K562 (cell line): ENCODE measurements around the gene ZNF358. TPM values are rescaled to one million over a fixed set of nuclear protein-coding genes. Genes with fewer than 3 reads are reported as not detected.

ENCODE experiments used
- ATAC-seq: fragments of 200-7000 bp; cut with Tn5 transposase; 3 replicates; pipeline ENCODE4 v1.9.1; 2020; ENCODE audit warnings: moderate library complexity
- BruUV-seq: library from RNA; stranded (reverse); fragments of 400-500 nt; replicated peaks from 2 replicates; lab custom pipeline; 2021; lab: Mats Ljungman, UMichigan
- CTCF ChIA-PET: fragments of 300-600 bp; formaldehyde crosslinking; extraction: SDS; loops from one replicate; lab custom pipeline; 2021; ENCODE audit warnings: low intra/inter-chr PET ratio; lab: Yijun Ruan, JAX
- POLR2A ChIA-PET: fragments of 300-600, 350-650 bp; sonication (Branson Sonifier 250); formaldehyde crosslinking; extraction: SDS; loops from one replicate; lab custom pipeline; 2021; ENCODE audit warnings: antibody characterized with exemption, inconsistent platforms; lab: Yijun Ruan, JAX
- DNase-seq, 4 experiments: peaks; one replicate each; pipeline versions ENCODE4 v3.0.0 to v3.0.0-alpha.2; 2011 to 2018; ENCODE audit warnings: low spot score in 3 of 4, mixed read lengths in 3 of 4; ENCODE audit errors: extremely low read depth in 1 of 4
- FAIRE-seq: peaks from 2 replicates; lab custom pipeline; 2011; peaks lifted over from hg19 to GRCh38; lab: Jason Lieb, UNC
- H2AFZ ChIP-seq: 2 replicates; pipeline ENCODE4 v1.6.0; 2011; ENCODE audit warnings: low read depth, low read length, control low read depth, inconsistent platforms
- H3K27ac ChIP-seq: fragments of 200-600 bp; 3 replicates; pipeline ENCODE4 v1.8.0; 2011; ENCODE audit warnings: low read depth, mild to moderate bottlenecking, control low read depth, inconsistent platforms, low read length, moderate library complexity, mixed read lengths; ENCODE audit errors: extremely low read depth
- H3K27me3 ChIP-seq, 2 experiments: fragments of 300-600 bp in 1 of 2; 2 replicates in 1 of 2; 3 replicates in 1 of 2; pipeline versions ENCODE4 v1.6.0 to v1.8.0; 2011; ENCODE audit warnings: inconsistent platforms in 2 of 2, low read length in 2 of 2, mild to moderate bottlenecking in 1 of 2, mixed read lengths in 1 of 2, moderate library complexity in 1 of 2; ENCODE audit not compliant: control insufficient read depth in 2 of 2, insufficient read depth in 2 of 2
- H3K36me3 ChIP-seq: fragments of 300-600 bp; 3 replicates; pipeline ENCODE4 v1.8.0; 2011; ENCODE audit warnings: mild to moderate bottlenecking, low read length, inconsistent platforms; ENCODE audit not compliant: control insufficient read depth, insufficient read depth
- H3K4me1 ChIP-seq, 2 experiments: fragments of 200-600 bp in 1 of 2; replicated peaks in 1 of 2; 2 replicates in 1 of 2; 3 replicates in 1 of 2; pipeline versions ENCODE4 v1.5.1 to v1.8.0; 2011; ENCODE audit warnings: inconsistent platforms in 2 of 2, low read length in 2 of 2, mild to moderate bottlenecking in 1 of 2, mixed read lengths in 1 of 2, moderate library complexity in 1 of 2; ENCODE audit not compliant: control insufficient read depth in 2 of 2, insufficient read depth in 2 of 2
- H3K4me2 ChIP-seq: 2 replicates; pipeline ENCODE4 v1.6.1; 2011; ENCODE audit warnings: low read length, control low read depth, inconsistent platforms, mixed read lengths; ENCODE audit not compliant: insufficient read depth
- H3K4me3 ChIP-seq: fragments of 200-600 bp; sonication (generic), shearing (Covaris generic); 2 replicates; pipeline ENCODE4 v1.5.1; 2016; ENCODE audit warnings: control low read depth, inconsistent platforms
- H3K79me2 ChIP-seq: fragments of 200-600 bp; 3 replicates; pipeline ENCODE4 v1.8.0; 2011; ENCODE audit warnings: low read length, inconsistent platforms; ENCODE audit not compliant: control insufficient read depth, insufficient read depth
- H3K9ac ChIP-seq, 2 experiments: 2 replicates each; pipeline versions ENCODE4 v1.6.0 to v1.6.1; 2011; ENCODE audit warnings: low read depth in 2 of 2, low read length in 2 of 2, control low read depth in 1 of 2, inconsistent platforms in 1 of 2, mild to moderate bottlenecking in 1 of 2, mixed read lengths in 1 of 2; ENCODE audit not compliant: insufficient read depth in 1 of 2
- H3K9me1 ChIP-seq: one replicate; pipeline ENCODE4 v1.6.0; 2011; ENCODE audit warnings: inconsistent platforms, mild to moderate bottlenecking, low read length, moderate library complexity; ENCODE audit not compliant: control insufficient read depth, insufficient read depth
- H3K9me3 ChIP-seq: replicated peaks from 2 replicates; pipeline ENCODE4 v1.5.1; 2011; ENCODE audit warnings: low read depth, low read length, inconsistent platforms; ENCODE audit not compliant: control insufficient read depth, insufficient read depth
- H4K20me1 ChIP-seq: replicated peaks from 2 replicates; pipeline ENCODE4 v1.6.1; 2011; ENCODE audit warnings: low read length, inconsistent platforms, mixed read lengths; ENCODE audit not compliant: control insufficient read depth, insufficient read depth
- CREBBP ChIP-seq: IDR thresholded peaks from one replicate; pipeline ENCODE4 v1.6.1; 2012; ENCODE audit warnings: low read depth, mild to moderate bottlenecking, control low read depth, inconsistent platforms, low read length
- ELF2 ChIP-seq: fragments of 250-450 bp; sonication (Bioruptor Pico); IDR thresholded peaks from 2 replicates; pipeline ENCODE4 v1.5.0; 2021; ENCODE audit warnings: mild to moderate bottlenecking
- ELK3 ChIP-seq: fragments of 450-650 bp; formaldehyde crosslinking; IDR thresholded peaks from 2 replicates; pipeline ENCODE4 v1.4.0; 2020; ENCODE audit warnings: mild to moderate bottlenecking
- FOXK2 ChIP-seq, 2 experiments: fragments of 450-650 bp; IDR thresholded peaks in 1 of 2; conservative IDR thresholded peaks in 1 of 2; 2 replicates each; pipeline ENCODE4 v1.6.1; 2016; ENCODE audit warnings: low read depth in 2 of 2, mild to moderate bottlenecking in 1 of 2
- GTF2A2 ChIP-seq: IDR thresholded peaks from 2 replicates; pipeline ENCODE4 v1.6.1; 2016; ENCODE audit warnings: mild to moderate bottlenecking, missing genetic modification characterization, missing compliant biosample characterization
- HES1 ChIP-seq: fragments of 450-650 bp; IDR thresholded peaks from 2 replicates; pipeline ENCODE4 v1.6.1; 2016; ENCODE audit warnings: low read depth, mild to moderate bottlenecking, moderate library complexity
- HMGXB4 ChIP-seq: sonication (generic); formaldehyde crosslinking; IDR thresholded peaks from 2 replicates; pipeline ENCODE4 v1.8.1; 2023; ENCODE audit warnings: mild to moderate bottlenecking, missing genetic modification reagents
- MAX ChIP-seq: sonication (generic); formaldehyde crosslinking; IDR thresholded peaks from 2 replicates; pipeline ENCODE4 v1.9.0; 2022; ENCODE audit warnings: mild to moderate bottlenecking, missing genetic modification reagents
- MLX ChIP-seq, 2 experiments: fragments of 450-650 bp in 1 of 2; sonication (generic) in 1 of 2; formaldehyde crosslinking; conservative IDR thresholded peaks; 2 replicates each; pipeline versions ENCODE4 v1.4.0 to v1.8.1; 2020 to 2022; ENCODE audit warnings: mild to moderate bottlenecking in 1 of 2, missing genetic modification reagents in 1 of 2
- PML ChIP-seq: IDR thresholded peaks from 2 replicates; pipeline ENCODE4 v1.6.1; 2012; ENCODE audit warnings: low read length, inconsistent platforms
- RBM25 ChIP-seq: fragments of 200-400 bp; formaldehyde crosslinking; IDR thresholded peaks from 2 replicates; pipeline ENCODE4 v1.6.1; 2018; ENCODE audit warnings: low read length, low read depth, moderate library complexity; ENCODE audit not compliant: severe bottlenecking
- SMAD1 ChIP-seq: fragments of 150-350 bp; IDR thresholded peaks from 2 replicates; pipeline ENCODE4 v1.6.1; 2014; ENCODE audit warnings: low read length, low read depth; ENCODE audit not compliant: partially characterized antibody
- WGBS: fragments of 100-300 bp; shearing (Covaris generic); methylation state at CpG from one replicate; pipeline ENCODE4 v1.1.6; 2016; ENCODE audit warnings: low coverage, mixed read lengths; ENCODE audit not compliant: insufficient coverage; ENCODE audit errors: missing lambda C conversion rate; 5-methylcytosine and 5-hydroxymethylcytosine counted together
- in situ Hi-C: fragments of 300-500 bp; cut with MboI; formaldehyde crosslinking; loops from 4 replicates; pipeline ENCODE4 v1.15.0; 2018; ENCODE audit warnings: inconsistent platforms, mixed read lengths
- intact Hi-C: fragments of 100-400 bp; cut with micrococcal nuclease; formaldehyde crosslinking; loops from 2 replicates; pipeline ENCODE4 v1.14.2; 2022
- polyA plus RNA-seq, 8 experiments: library from polyadenylated mRNA; depleted of rRNA in 4 of 8; stranded (reverse) in 5 of 8; unstranded in 3 of 8; fragments of >200 nt; fragmentation: Nextera tagmentation in 2 of 8; fragmentation: Illumina TruSeq in 1 of 8; extraction: Ambion mirVana in 2 of 8; extraction: Trizol in 1 of 8; gene quantifications; 2 replicates each; pipeline versions ENCODE4 v1.2.1 to v1.2.3, GENCODE V29; 2011 to 2014; ENCODE audit warnings: inconsistent platforms in 1 of 8, missing spikeins in 1 of 8
- total RNA-seq, 7 experiments: library from RNA; depleted of rRNA in 6 of 7; stranded (reverse); fragments of >200 nt in 6 of 7; fragmentation: Illumina TruSeq in 2 of 7; extraction: Trizol in 2 of 7; gene quantifications; 2 replicates each; pipeline versions ENCODE4 v1.2.1 to v1.2.3, GENCODE V29; 2011 to 2021; ENCODE audit warnings: low replicate concordance in 1 of 7

ZNF358 gene
- total and polyA plus RNA-seq, 9 of the 15 experiments (the other 6 are each of a cell fraction or from before 2014, with no cell fraction given), result 0.04 to 17.2 (median 4.9) TPM

GRCh38 chr19:7505288-7505681 lies 10.6 kb upstream of the ZNF358 start:
- TF ChIP-seq MAX (CRISPR knock-in tag), result no peak
- no peak for TF ChIP-seq MLX (CRISPR knock-in tag; conservative IDR thresholded peaks at IDR 0.05)
- TF ChIP-seq HMGXB4 (CRISPR knock-in tag), result no peak
- TF ChIP-seq ELK3 (CRISPR knock-in tag), result no peak
- no peak for TF ChIP-seq ELF2
- no peak for TF ChIP-seq SMAD1
- no peak for TF ChIP-seq CREBBP
- no peak for TF ChIP-seq FOXK2 (conservative IDR thresholded peaks at IDR 0.05 in 1 of 2, IDR thresholded peaks at IDR 0.05 in 1 of 2; ENCODE audit: low read depth in 2 of 2)
- no peak for TF ChIP-seq PML
- TF ChIP-seq HES1, result no peak
- TF ChIP-seq RBM25, result no peak
- no peak for TF ChIP-seq GTF2A2
- DNase-seq (no peak), FAIRE-seq (no peak), ATAC-seq (no peak)
- in situ Hi-C loops, result no loop called here
- intact Hi-C loops, result no loop called here
- H3K4me2 ChIP-seq, result peak overlapping the region; percentile 90
- peaks cover 18 to 52% of the 10 kb centered on the region in 2 experiments; a peak in 4 of 5 replicates for H3K4me1 ChIP-seq
- H3K9ac ChIP-seq, result peak overlapping the region; percentile 66 to 80; a peak in 3 of 4 replicates
- BruUV-seq, result no TSS peak
- no peaks in the 10 kb centered on the region for H3K79me2 ChIP-seq
- H3K27ac ChIP-seq, result peak overlapping the region; percentile 79; the same call in 2 of the 3 replicates
- peak overlapping the region; percentile 97 for H2AFZ ChIP-seq
- H3K4me3 ChIP-seq, result peak overlapping the region; percentile 51; the same call in 1 of the 2 replicates
- CTCF ChIA-PET, result no interaction called here
- no peaks in the 10 kb centered on the region for H3K27me3 ChIP-seq
- H3K9me3 ChIP-seq, result no peaks in the 10 kb centered on the region
- H3K9me1 ChIP-seq, result no peaks in the 10 kb centered on the region
- no peaks in the 10 kb centered on the region for H4K20me1 ChIP-seq
- 53% methylated on average over 15 of the region's 19 CpGs for WGBS
- POLR2A ChIA-PET, result interaction anchor here (1.6 kb wide), 1 partner anchor 8 kb away, joined by 4 read pairs; a partner anchor contains a TSS
- no peaks in the 10 kb centered on the region for H3K36me3 ChIP-seq
